ENCODE data around the gene TNS3. TPM values are rescaled to one million over a fixed set of nuclear protein-coding genes. Genes with fewer than 3 reads are reported as not detected.

TNS3 gene
- total and polyA plus RNA-seq, 9 of the 15 experiments (the other 6 are each of a cell fraction or from before 2014, with no cell fraction given), result 0.20 TPM; not detected in 8

DNA sequence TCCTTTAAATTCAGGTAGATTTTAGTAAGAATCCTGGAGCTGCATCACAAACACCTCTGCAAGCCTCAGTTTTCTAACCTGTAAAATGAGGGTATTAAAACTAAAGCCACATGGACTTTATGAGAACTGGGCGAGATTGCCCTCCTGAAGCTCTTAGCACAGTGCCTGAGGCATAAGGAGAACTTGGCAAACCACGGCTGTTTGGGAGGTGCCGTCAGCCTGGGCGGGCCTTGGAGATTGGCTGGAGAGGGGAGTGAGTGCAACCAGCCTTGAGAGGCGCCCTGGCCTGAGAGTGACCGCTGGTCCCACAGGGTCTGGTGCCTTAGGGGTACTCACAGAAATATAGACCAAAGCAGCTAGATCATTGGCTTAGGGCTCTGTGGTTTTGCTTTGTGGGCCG, 5.4 kb upstream of the TNS3 start (continued):
- TF ChIP-seq, protein P1, sequence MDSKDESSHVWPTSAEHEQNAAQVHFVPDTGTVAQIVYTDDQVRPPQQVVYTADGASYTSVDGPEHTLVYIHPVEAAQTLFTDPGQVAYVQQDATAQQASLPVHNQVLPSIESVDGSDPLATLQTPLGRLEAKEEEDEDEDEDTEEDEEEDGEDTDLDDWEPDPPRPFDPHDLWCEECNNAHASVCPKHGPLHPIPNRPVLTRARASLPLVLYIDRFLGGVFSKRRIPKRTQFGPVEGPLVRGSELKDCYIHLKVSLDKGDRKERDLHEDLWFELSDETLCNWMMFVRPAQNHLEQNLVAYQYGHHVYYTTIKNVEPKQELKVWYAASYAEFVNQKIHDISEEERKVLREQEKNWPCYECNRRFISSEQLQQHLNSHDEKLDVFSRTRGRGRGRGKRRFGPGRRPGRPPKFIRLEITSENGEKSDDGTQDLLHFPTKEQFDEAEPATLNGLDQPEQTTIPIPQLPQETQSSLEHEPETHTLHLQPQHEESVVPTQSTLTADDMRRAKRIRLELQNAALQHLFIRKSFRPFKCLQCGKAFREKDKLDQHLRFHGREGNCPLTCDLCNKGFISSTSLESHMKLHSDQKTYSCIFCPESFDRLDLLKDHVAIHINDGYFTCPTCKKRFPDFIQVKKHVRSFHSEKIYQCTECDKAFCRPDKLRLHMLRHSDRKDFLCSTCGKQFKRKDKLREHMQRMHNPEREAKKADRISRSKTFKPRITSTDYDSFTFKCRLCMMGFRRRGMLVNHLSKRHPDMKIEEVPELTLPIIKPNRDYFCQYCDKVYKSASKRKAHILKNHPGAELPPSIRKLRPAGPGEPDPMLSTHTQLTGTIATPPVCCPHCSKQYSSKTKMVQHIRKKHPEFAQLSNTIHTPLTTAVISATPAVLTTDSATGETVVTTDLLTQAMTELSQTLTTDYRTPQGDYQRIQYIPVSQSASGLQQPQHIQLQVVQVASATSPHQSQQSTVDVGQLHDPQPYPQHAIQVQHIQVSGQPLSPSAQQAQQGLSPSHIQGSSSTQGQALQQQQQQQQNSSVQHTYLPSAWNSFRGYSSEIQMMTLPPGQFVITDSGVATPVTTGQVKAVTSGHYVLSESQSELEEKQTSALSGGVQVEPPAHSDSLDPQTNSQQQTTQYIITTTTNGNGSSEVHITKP (IDR thresholded peaks at IDR 0.05; ENCODE audit: partially characterized antibody), result no peak
- no peak for TF ChIP-seq MYC (IDR thresholded peaks at IDR 0.05; ENCODE audit: low read depth, low read length)
- TF ChIP-seq MYC (CRISPR knock-in tag; IDR thresholded peaks at IDR 0.05; ENCODE audit: borderline replicate concordance, low read depth), result no peak
- TF ChIP-seq RBM14 (IDR thresholded peaks at IDR 0.05; ENCODE audit: borderline replicate concordance, insufficient read depth, low read depth, low read length), result no peak
- no peak for TF ChIP-seq ZNF79 (CRISPR knock-in tag; IDR thresholded peaks at IDR 0.05; ENCODE audit: low read depth)
- TF ChIP-seq CREM (IDR thresholded peaks at IDR 0.05; ENCODE audit: low read depth), result no peak
- no peak for TF ChIP-seq ARHGAP35 (IDR thresholded peaks at IDR 0.05; ENCODE audit: partially characterized antibody)
- TF ChIP-seq PHF8 (IDR thresholded peaks at IDR 0.05; ENCODE audit: borderline replicate concordance, low read length), result no peak
- TF ChIP-seq, protein P2, sequence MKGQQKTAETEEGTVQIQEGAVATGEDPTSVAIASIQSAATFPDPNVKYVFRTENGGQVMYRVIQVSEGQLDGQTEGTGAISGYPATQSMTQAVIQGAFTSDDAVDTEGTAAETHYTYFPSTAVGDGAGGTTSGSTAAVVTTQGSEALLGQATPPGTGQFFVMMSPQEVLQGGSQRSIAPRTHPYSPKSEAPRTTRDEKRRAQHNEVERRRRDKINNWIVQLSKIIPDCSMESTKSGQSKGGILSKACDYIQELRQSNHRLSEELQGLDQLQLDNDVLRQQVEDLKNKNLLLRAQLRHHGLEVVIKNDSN (CRISPR knock-in tag; IDR thresholded peaks at IDR 0.05), result no peak
